ES-I3 (cell line): ENCODE results near the gene PRELP.

Source experiments
- H3K36me3 ChIP-seq: 2 replicates; pipeline ENCODE4 v1.6.1; 2013; ENCODE audit warnings: mild to moderate bottlenecking, low read length, control low read depth, moderate library complexity; ENCODE audit not compliant: insufficient read depth
- H3K4me1 ChIP-seq: 2 replicates; pipeline ENCODE4 v1.6.1; 2013; ENCODE audit warnings: mild to moderate bottlenecking, control low read depth, low read length; ENCODE audit not compliant: insufficient read depth
- H3K9ac ChIP-seq: 2 replicates; pipeline ENCODE4 v1.6.1; 2013; ENCODE audit warnings: low read depth, mild to moderate bottlenecking, low read length, moderate library complexity
- H3K9me3 ChIP-seq: 2 replicates; pipeline ENCODE4 v1.6.1; 2013; ENCODE audit warnings: mild to moderate bottlenecking, low read length, moderate library complexity; ENCODE audit not compliant: control insufficient read depth, insufficient read depth

PRELP gene

DNA sequence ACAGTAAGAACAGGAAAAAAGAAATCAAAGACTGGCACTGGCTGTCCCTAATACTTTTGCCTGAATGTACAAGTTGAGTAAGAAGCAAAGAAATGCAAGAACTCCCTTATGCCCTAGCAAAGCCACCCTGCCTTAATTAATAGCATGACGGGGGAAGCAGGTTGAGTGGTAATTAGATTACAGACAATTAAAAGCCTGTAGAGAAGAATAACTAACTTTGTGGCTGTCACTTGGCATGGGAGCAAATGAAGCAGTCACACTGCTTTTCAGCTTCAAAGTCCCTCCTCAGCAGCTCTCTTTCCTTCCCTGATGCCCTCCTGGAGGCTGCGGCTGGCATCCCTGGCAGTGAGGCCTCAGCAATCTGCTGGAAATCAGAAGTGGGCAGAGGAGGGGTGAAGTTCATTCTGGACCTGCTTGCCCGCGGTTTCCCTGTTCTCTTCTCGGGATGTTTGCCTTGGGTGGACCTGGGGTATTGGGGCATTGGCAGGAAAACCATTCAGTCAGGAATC, 21.7 kb downstream of the PRELP start:
- H3K9me3 ChIP-seq = no peaks in the 10 kb centered on the region
- no peak overlapping the region for H3K9ac ChIP-seq
- H3K36me3 ChIP-seq = no peaks in the 10 kb centered on the region
- H3K4me1 ChIP-seq = no peaks in the 10 kb centered on the region

- no peak overlapping the region for H3K9ac ChIP-seq
- no peaks in the 10 kb centered on the region for H3K4me1 ChIP-seq
- no peaks in the 10 kb centered on the region for H3K9me3 ChIP-seq
- H3K36me3 ChIP-seq = no peaks in the 10 kb centered on the region
Measured at GRCh38 chr1:203499643-203500278, 24.2 kb downstream of the PRELP start.

DNA sequence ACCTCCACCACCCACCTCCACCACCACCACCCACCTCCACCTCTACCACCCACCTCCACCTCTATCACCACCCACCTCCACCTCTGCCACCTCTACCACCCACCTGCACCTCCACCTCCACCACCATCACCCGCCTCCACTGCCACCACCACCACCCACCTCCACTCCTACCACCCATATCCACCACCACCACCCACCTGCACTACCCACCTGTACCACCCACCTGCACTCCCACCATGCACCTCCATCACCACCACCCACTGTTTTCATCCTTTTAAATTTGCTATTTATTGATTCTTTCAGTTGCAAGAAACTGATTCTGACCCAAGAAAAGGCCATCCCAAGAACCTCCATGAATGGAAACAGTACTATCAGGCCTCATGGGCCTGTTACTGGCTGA, 24.7 kb downstream of the PRELP start:
- Histone ChIP-seq H3K36me3 (no peaks in the 10 kb centered on the region), H3K9ac (no peak overlapping the region), H3K4me1 (no peaks in the 10 kb centered on the region), H3K9me3 (no peaks in the 10 kb centered on the region)

DNA sequence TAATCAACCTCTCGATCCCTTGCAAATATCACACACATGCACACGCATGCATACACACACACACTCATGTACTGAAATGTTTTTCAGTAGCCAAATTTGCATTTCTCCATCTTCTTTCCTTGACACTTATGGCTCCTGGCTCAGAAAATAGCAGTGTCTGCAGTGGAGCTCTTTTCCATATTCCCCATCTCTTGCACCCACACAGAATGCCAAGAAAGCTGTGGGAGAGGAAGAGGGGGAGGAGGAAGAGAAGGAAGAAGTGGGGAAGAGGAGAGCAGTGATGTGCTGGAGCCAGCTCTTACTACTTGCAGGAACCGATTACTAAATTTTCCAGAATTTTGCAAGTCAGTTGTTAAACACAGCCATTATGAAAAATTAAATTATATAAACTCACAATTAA, 28.2 kb downstream of the PRELP start:
- H3K9ac ChIP-seq = no peak overlapping the region
- no peaks in the 10 kb centered on the region for H3K9me3 ChIP-seq
- H3K4me1 ChIP-seq = peaks cover 18% of the 10 kb centered on the region
- no peaks in the 10 kb centered on the region for H3K36me3 ChIP-seq

GRCh38 chr1:203504400-203505250, 29.0 kb downstream of the PRELP start:
- H3K9me3 ChIP-seq = no peaks in the 10 kb centered on the region
- peaks cover 26% of the 10 kb centered on the region for H3K4me1 ChIP-seq
- no peaks in the 10 kb centered on the region for H3K36me3 ChIP-seq
- no peak overlapping the region for H3K9ac ChIP-seq

GRCh38 chr1:203505526-203506204, 30.1 kb downstream of the PRELP start:
- no peaks in the 10 kb centered on the region for H3K9me3 ChIP-seq
- no peaks in the 10 kb centered on the region for H3K36me3 ChIP-seq
- peaks cover 26% of the 10 kb centered on the region for H3K4me1 ChIP-seq
- H3K9ac ChIP-seq = no peak overlapping the region

GRCh38 chr1:203506858-203507626, 31.4 kb downstream of the PRELP start:
- no peaks in the 10 kb centered on the region for H3K9me3 ChIP-seq
- peaks cover 31% of the 10 kb centered on the region for H3K4me1 ChIP-seq
- H3K36me3 ChIP-seq = no peaks in the 10 kb centered on the region
- H3K9ac ChIP-seq = no peak overlapping the region

DNA sequence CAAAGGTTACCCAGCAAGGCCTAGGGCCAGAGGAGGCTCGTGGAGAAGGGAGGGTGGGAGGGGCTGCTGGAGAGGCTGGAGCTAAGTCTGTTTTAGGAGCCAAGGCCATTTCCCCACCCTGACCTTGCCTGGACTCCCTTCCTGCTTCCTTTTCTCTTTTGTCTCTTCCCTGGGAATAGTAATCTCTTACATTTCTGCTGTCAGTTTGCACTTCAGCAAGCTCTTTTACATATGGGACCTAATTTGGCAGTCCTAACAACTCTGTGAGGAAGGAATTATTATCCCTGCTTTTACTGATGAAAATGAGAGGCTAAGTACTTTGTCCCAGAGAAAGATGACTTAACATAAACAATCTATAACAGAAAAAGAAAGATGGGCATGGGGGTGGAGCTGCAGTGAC, 32.2 kb downstream of the PRELP start:
- Histone ChIP-seq H3K9ac (no peak overlapping the region), H3K9me3 (no peaks in the 10 kb centered on the region), H3K4me1 (peaks cover 39% of the 10 kb centered on the region), H3K36me3 (no peaks in the 10 kb centered on the region)

GRCh38 chr1:203508463-203509073, 33.0 kb downstream of the PRELP start:
- peaks cover 47% of the 10 kb centered on the region for H3K4me1 ChIP-seq
- no peaks in the 10 kb centered on the region for H3K9me3 ChIP-seq
- no peak overlapping the region for H3K9ac ChIP-seq
- no peaks in the 10 kb centered on the region for H3K36me3 ChIP-seq

DNA sequence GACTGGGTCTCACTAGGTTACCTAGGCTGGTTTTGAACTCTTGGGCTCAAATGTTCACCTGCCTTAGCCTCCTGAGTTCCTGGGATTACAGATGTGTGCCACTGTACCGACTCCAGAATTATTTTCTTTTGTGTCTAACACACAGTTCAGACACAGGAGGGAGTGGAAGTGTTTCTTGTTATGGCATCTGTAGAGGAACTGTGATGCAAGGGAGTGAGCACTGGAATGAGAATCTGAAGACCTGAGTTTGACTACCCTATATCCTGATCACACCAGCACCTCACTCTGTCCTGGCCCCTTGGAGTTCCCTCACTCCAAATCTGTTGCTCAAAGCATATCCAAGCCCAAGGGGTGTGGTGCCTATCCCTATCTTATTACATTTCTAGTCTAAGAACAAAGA, 33.5 kb downstream of the PRELP start:
- no peak overlapping the region for H3K9ac ChIP-seq
- H3K36me3 ChIP-seq = no peaks in the 10 kb centered on the region
- H3K4me1 ChIP-seq = peaks cover 50% of the 10 kb centered on the region
- no peaks in the 10 kb centered on the region for H3K9me3 ChIP-seq

GRCh38 chr1:203511513-203511912, 35.9 kb downstream of the PRELP start:
- H3K9me3 ChIP-seq = no peaks in the 10 kb centered on the region
- H3K9ac ChIP-seq = no peak overlapping the region
- no peaks in the 10 kb centered on the region for H3K36me3 ChIP-seq
- H3K4me1 ChIP-seq = peaks cover 62% of the 10 kb centered on the region

GRCh38 chr1:203511930-203512329, 36.3 kb downstream of the PRELP start:
- Histone ChIP-seq H3K9me3 (no peaks in the 10 kb centered on the region), H3K9ac (no peak overlapping the region), H3K4me1 (peaks cover 64% of the 10 kb centered on the region), H3K36me3 (no peaks in the 10 kb centered on the region)

- no peak overlapping the region for H3K9ac ChIP-seq
- H3K4me1 ChIP-seq = peaks cover 62% of the 10 kb centered on the region
Measured at GRCh38 chr1:203512517-203512847, 36.9 kb downstream of the PRELP start.

More at GRCh38 chr1:203512517-203512847, 36.9 kb downstream of the PRELP start:
- no peaks in the 10 kb centered on the region for H3K36me3 ChIP-seq
- no peaks in the 10 kb centered on the region for H3K9me3 ChIP-seq
